K562 (cell line): ENCODE results near the gene STX7. TPM values are rescaled to one million over a fixed set of nuclear protein-coding genes. Genes with fewer than 3 reads are reported as not detected.

Experiments
- ATAC-seq: fragments of 200-7000 bp; cut with Tn5 transposase; 3 replicates; pipeline ENCODE4 v1.9.1; 2020; ENCODE audit warnings: moderate library complexity
- BruUV-seq: library from RNA; stranded (reverse); fragments of 400-500 nt; replicated peaks from 2 replicates; lab custom pipeline; 2021; lab: Mats Ljungman, UMichigan
- CTCF ChIA-PET: fragments of 300-600 bp; formaldehyde crosslinking; extraction: SDS; loops from one replicate; lab custom pipeline; 2021; ENCODE audit warnings: low intra/inter-chr PET ratio; lab: Yijun Ruan, JAX
- POLR2A ChIA-PET: fragments of 300-600, 350-650 bp; sonication (Branson Sonifier 250); formaldehyde crosslinking; extraction: SDS; loops from one replicate; lab custom pipeline; 2021; ENCODE audit warnings: antibody characterized with exemption, inconsistent platforms; lab: Yijun Ruan, JAX
- DNase-seq, 4 experiments: peaks; one replicate each; pipeline versions ENCODE4 v3.0.0 to v3.0.0-alpha.2; 2011 to 2018; ENCODE audit warnings: low spot score in 3 of 4, mixed read lengths in 3 of 4; ENCODE audit errors: extremely low read depth in 1 of 4
- FAIRE-seq: peaks from 2 replicates; lab custom pipeline; 2011; peaks lifted over from hg19 to GRCh38; lab: Jason Lieb, UNC
- H2AFZ ChIP-seq: 2 replicates; pipeline ENCODE4 v1.6.0; 2011; ENCODE audit warnings: low read depth, low read length, control low read depth, inconsistent platforms
- H3K27ac ChIP-seq: fragments of 200-600 bp; 3 replicates; pipeline ENCODE4 v1.8.0; 2011; ENCODE audit warnings: low read depth, mild to moderate bottlenecking, control low read depth, inconsistent platforms, low read length, moderate library complexity, mixed read lengths; ENCODE audit errors: extremely low read depth
- H3K27me3 ChIP-seq, 2 experiments: fragments of 300-600 bp in 1 of 2; 2 replicates in 1 of 2; 3 replicates in 1 of 2; pipeline versions ENCODE4 v1.6.0 to v1.8.0; 2011; ENCODE audit warnings: inconsistent platforms in 2 of 2, low read length in 2 of 2, mild to moderate bottlenecking in 1 of 2, mixed read lengths in 1 of 2, moderate library complexity in 1 of 2; ENCODE audit not compliant: control insufficient read depth in 2 of 2, insufficient read depth in 2 of 2
- H3K36me3 ChIP-seq: fragments of 300-600 bp; 3 replicates; pipeline ENCODE4 v1.8.0; 2011; ENCODE audit warnings: mild to moderate bottlenecking, low read length, inconsistent platforms; ENCODE audit not compliant: control insufficient read depth, insufficient read depth
- H3K4me1 ChIP-seq, 2 experiments: fragments of 200-600 bp in 1 of 2; replicated peaks in 1 of 2; 2 replicates in 1 of 2; 3 replicates in 1 of 2; pipeline versions ENCODE4 v1.5.1 to v1.8.0; 2011; ENCODE audit warnings: inconsistent platforms in 2 of 2, low read length in 2 of 2, mild to moderate bottlenecking in 1 of 2, mixed read lengths in 1 of 2, moderate library complexity in 1 of 2; ENCODE audit not compliant: control insufficient read depth in 2 of 2, insufficient read depth in 2 of 2
- H3K4me2 ChIP-seq: 2 replicates; pipeline ENCODE4 v1.6.1; 2011; ENCODE audit warnings: low read length, control low read depth, inconsistent platforms, mixed read lengths; ENCODE audit not compliant: insufficient read depth
- H3K4me3 ChIP-seq: fragments of 200-600 bp; sonication (generic), shearing (Covaris generic); 2 replicates; pipeline ENCODE4 v1.5.1; 2016; ENCODE audit warnings: control low read depth, inconsistent platforms
- H3K79me2 ChIP-seq: fragments of 200-600 bp; 3 replicates; pipeline ENCODE4 v1.8.0; 2011; ENCODE audit warnings: low read length, inconsistent platforms; ENCODE audit not compliant: control insufficient read depth, insufficient read depth
- H3K9ac ChIP-seq, 2 experiments: 2 replicates each; pipeline versions ENCODE4 v1.6.0 to v1.6.1; 2011; ENCODE audit warnings: low read depth in 2 of 2, low read length in 2 of 2, control low read depth in 1 of 2, inconsistent platforms in 1 of 2, mild to moderate bottlenecking in 1 of 2, mixed read lengths in 1 of 2; ENCODE audit not compliant: insufficient read depth in 1 of 2
- H3K9me1 ChIP-seq: one replicate; pipeline ENCODE4 v1.6.0; 2011; ENCODE audit warnings: inconsistent platforms, mild to moderate bottlenecking, low read length, moderate library complexity; ENCODE audit not compliant: control insufficient read depth, insufficient read depth
- H3K9me3 ChIP-seq: replicated peaks from 2 replicates; pipeline ENCODE4 v1.5.1; 2011; ENCODE audit warnings: low read depth, low read length, inconsistent platforms; ENCODE audit not compliant: control insufficient read depth, insufficient read depth
- H4K20me1 ChIP-seq: replicated peaks from 2 replicates; pipeline ENCODE4 v1.6.1; 2011; ENCODE audit warnings: low read length, inconsistent platforms, mixed read lengths; ENCODE audit not compliant: control insufficient read depth, insufficient read depth
- CXXC5 ChIP-seq: fragments of 250-450 bp; sonication (Bioruptor Pico); IDR thresholded peaks from 2 replicates; pipeline ENCODE4 v1.8.0; 2022; ENCODE audit warnings: inconsistent platforms, mild to moderate bottlenecking, moderate library complexity
- FIP1L1 ChIP-seq: fragments of 200-400 bp; formaldehyde crosslinking; IDR thresholded peaks from 2 replicates; pipeline ENCODE4 v1.6.1; 2018; ENCODE audit warnings: mild to moderate bottlenecking, low read depth, low read length; ENCODE audit not compliant: poor library complexity, severe bottlenecking
- GTF2F1 ChIP-seq: IDR thresholded peaks from 2 replicates; pipeline ENCODE4 v1.6.1; 2011; ENCODE audit warnings: low read depth, low read length, improper control_type of control experiment
- MAFK ChIP-seq: IDR thresholded peaks from 2 replicates; pipeline ENCODE4 v1.6.1; 2011; ENCODE audit warnings: low read length, improper control_type of control experiment
- RBM22 ChIP-seq: fragments of 200-400 bp; formaldehyde crosslinking; IDR thresholded peaks from 2 replicates; pipeline ENCODE4 v1.6.1; 2018; ENCODE audit warnings: low read length, low read depth; ENCODE audit not compliant: poor library complexity, severe bottlenecking
- SAP30 ChIP-seq: fragments of 200-600 bp; sonication (generic); IDR thresholded peaks from 2 replicates; pipeline ENCODE4 v1.6.1; 2012; ENCODE audit warnings: borderline replicate concordance, low read depth, mild to moderate bottlenecking, moderate library complexity, low read length, control low read depth, inconsistent platforms; ENCODE audit not compliant: insufficient read depth, poor library complexity, severe bottlenecking
- SRSF3 ChIP-seq: fragments of 200-400 bp; formaldehyde crosslinking; IDR thresholded peaks from 2 replicates; pipeline ENCODE4 v1.6.1; 2016; ENCODE audit warnings: mild to moderate bottlenecking, low read length, moderate library complexity; ENCODE audit not compliant: insufficient read depth
- THAP7 ChIP-seq: fragments of 250-450 bp; sonication (Bioruptor Pico); IDR thresholded peaks from 2 replicates; pipeline ENCODE4 v1.5.0; 2021
- U2AF1 ChIP-seq: fragments of 200-400 bp; formaldehyde crosslinking; optimal IDR thresholded peaks from 2 replicates; pipeline ENCODE3; 2017; ENCODE audit warnings: mild to moderate bottlenecking, low read depth, low read length, moderate library complexity
- ZNF431 ChIP-seq: sonication (generic); formaldehyde crosslinking; IDR thresholded peaks from 2 replicates; pipeline ENCODE4 v1.8.0; 2022; ENCODE audit warnings: mild to moderate bottlenecking, missing genetic modification reagents
- ZNF764 ChIP-seq: fragments of 250-450 bp; sonication (Bioruptor Pico); IDR thresholded peaks from 2 replicates; pipeline ENCODE4 v1.4.0; 2020; ENCODE audit warnings: low read depth, mild to moderate bottlenecking, moderate library complexity
- WGBS: fragments of 100-300 bp; shearing (Covaris generic); methylation state at CpG from one replicate; pipeline ENCODE4 v1.1.6; 2016; ENCODE audit warnings: low coverage, mixed read lengths; ENCODE audit not compliant: insufficient coverage; ENCODE audit errors: missing lambda C conversion rate; 5-methylcytosine and 5-hydroxymethylcytosine counted together
- in situ Hi-C: fragments of 300-500 bp; cut with MboI; formaldehyde crosslinking; loops from 4 replicates; pipeline ENCODE4 v1.15.0; 2018; ENCODE audit warnings: inconsistent platforms, mixed read lengths
- intact Hi-C: fragments of 100-400 bp; cut with micrococcal nuclease; formaldehyde crosslinking; loops from 2 replicates; pipeline ENCODE4 v1.14.2; 2022
- polyA plus RNA-seq, 8 experiments: library from polyadenylated mRNA; depleted of rRNA in 4 of 8; stranded (reverse) in 5 of 8; unstranded in 3 of 8; fragments of >200 nt; fragmentation: Nextera tagmentation in 2 of 8; fragmentation: Illumina TruSeq in 1 of 8; extraction: Ambion mirVana in 2 of 8; extraction: Trizol in 1 of 8; gene quantifications; 2 replicates each; pipeline versions ENCODE4 v1.2.1 to v1.2.3, GENCODE V29; 2011 to 2014; ENCODE audit warnings: inconsistent platforms in 1 of 8, missing spikeins in 1 of 8
- total RNA-seq, 7 experiments: library from RNA; depleted of rRNA in 6 of 7; stranded (reverse); fragments of >200 nt in 6 of 7; fragmentation: Illumina TruSeq in 2 of 7; extraction: Trizol in 2 of 7; gene quantifications; 2 replicates each; pipeline versions ENCODE4 v1.2.1 to v1.2.3, GENCODE V29; 2011 to 2021; ENCODE audit warnings: low replicate concordance in 1 of 7
- TF ChIP-seq, protein P1 (sequence below): fragments of 450-650 bp; formaldehyde crosslinking; IDR thresholded peaks from 2 replicates; pipeline ENCODE4 v1.4.0; 2020; ENCODE audit warnings: mild to moderate bottlenecking, moderate library complexity
- TF ChIP-seq, protein P2 (sequence below): fragments of 250-450 bp; sonication (Bioruptor Pico); IDR thresholded peaks from 2 replicates; pipeline ENCODE4 v1.5.0; 2022; ENCODE audit warnings: mild to moderate bottlenecking

Gene STX7
- total and polyA plus RNA-seq, 9 of the 15 experiments (the other 6 are each of a cell fraction or from before 2014, with no cell fraction given): 13.0 to 34.4 (median 25.3) TPM

GRCh38 chr6:132495604-132496079 lies 17.3 kb downstream of the STX7 start:
- no TSS peak for BruUV-seq
- no peak overlapping the region for H3K4me2 ChIP-seq

More at GRCh38 chr6:132495604-132496079, 17.3 kb downstream of the STX7 start:
- H3K4me3 ChIP-seq: no peak overlapping the region
- TF ChIP-seq, protein P1, sequence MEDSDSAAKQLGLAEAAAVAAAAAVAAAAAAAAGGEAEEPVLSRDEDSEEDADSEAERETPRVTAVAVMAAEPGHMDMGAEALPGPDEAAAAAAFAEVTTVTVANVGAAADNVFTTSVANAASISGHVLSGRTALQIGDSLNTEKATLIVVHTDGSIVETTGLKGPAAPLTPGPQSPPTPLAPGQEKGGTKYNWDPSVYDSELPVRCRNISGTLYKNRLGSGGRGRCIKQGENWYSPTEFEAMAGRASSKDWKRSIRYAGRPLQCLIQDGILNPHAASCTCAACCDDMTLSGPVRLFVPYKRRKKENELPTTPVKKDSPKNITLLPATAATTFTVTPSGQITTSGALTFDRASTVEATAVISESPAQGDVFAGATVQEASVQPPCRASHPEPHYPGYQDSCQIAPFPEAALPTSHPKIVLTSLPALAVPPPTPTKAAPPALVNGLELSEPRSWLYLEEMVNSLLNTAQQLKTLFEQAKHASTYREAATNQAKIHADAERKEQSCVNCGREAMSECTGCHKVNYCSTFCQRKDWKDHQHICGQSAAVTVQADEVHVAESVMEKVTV (CRISPR knock-in tag): no peak
- TF ChIP-seq SAP30 (no peak), ZNF431 (CRISPR knock-in tag) (no peak), GTF2F1 (no peak), RBM22 (no peak), ZNF764 (CRISPR knock-in tag) (no peak), THAP7 (CRISPR knock-in tag) (no peak), U2AF1 (no peak), MAFK (no peak), CXXC5 (CRISPR knock-in tag) (no peak), FIP1L1 (no peak), SRSF3 (no peak)
- TF ChIP-seq, protein P2, sequence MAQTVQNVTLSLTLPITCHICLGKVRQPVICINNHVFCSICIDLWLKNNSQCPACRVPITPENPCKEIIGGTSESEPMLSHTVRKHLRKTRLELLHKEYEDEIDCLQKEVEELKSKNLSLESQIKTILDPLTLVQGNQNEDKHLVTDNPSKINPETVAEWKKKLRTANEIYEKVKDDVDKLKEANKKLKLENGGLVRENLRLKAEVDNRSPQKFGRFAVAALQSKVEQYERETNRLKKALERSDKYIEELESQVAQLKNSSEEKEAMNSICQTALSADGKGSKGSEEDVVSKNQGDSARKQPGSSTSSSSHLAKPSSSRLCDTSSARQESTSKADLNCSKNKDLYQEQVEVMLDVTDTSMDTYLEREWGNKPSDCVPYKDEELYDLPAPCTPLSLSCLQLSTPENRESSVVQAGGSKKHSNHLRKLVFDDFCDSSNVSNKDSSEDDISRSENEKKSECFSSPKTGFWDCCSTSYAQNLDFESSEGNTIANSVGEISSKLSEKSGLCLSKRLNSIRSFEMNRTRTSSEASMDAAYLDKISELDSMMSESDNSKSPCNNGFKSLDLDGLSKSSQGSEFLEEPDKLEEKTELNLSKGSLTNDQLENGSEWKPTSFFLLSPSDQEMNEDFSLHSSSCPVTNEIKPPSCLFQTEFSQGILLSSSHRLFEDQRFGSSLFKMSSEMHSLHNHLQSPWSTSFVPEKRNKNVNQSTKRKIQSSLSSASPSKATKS (CRISPR knock-in tag): no peak
- peaks cover 24% of the 10 kb centered on the region for H3K79me2 ChIP-seq
- ATAC-seq (no peak), FAIRE-seq (no peak), DNase-seq (no peak)
- peaks cover 31% of the 10 kb centered on the region for H3K36me3 ChIP-seq
- ChIA-PET CTCF (no interaction called here), POLR2A (interaction anchor here (0.6 kb wide), 1 partner anchor 9 kb away, joined by 3 read pairs; no protein-coding TSS in a partner anchor)
- no peak overlapping the region for H2AFZ ChIP-seq
- no peak overlapping the region for H3K27ac ChIP-seq
- intact Hi-C loops: no loop called here
- 65% methylated on average over 2 of the region's 2 CpGs for WGBS
- no peaks in the 10 kb centered on the region for H4K20me1 ChIP-seq
- no peaks in the 10 kb centered on the region for H3K9me3 ChIP-seq
- no peak overlapping the region for H3K9ac ChIP-seq
- in situ Hi-C loops: no loop called here
- H3K4me1 ChIP-seq: peaks cover 6 to 7% of the 10 kb centered on the region in 2 experiments; a peak in 2 of 5 replicates
- H3K9me1 ChIP-seq: no peaks in the 10 kb centered on the region
- no peaks in the 10 kb centered on the region for H3K27me3 ChIP-seq
